ENCODE measurements around the gene MDN1. TPM values are rescaled to one million over a fixed set of nuclear protein-coding genes. Genes with fewer than 3 reads are reported as not detected.
"Not testable (repeated sequence)": the region's sequence is repeated elsewhere in the genome, so short reads cannot be mapped to it uniquely, and the experiment has no call there.

The MDN1 gene
- total RNA-seq, 1 donor = 28.8 TPM

DNA sequence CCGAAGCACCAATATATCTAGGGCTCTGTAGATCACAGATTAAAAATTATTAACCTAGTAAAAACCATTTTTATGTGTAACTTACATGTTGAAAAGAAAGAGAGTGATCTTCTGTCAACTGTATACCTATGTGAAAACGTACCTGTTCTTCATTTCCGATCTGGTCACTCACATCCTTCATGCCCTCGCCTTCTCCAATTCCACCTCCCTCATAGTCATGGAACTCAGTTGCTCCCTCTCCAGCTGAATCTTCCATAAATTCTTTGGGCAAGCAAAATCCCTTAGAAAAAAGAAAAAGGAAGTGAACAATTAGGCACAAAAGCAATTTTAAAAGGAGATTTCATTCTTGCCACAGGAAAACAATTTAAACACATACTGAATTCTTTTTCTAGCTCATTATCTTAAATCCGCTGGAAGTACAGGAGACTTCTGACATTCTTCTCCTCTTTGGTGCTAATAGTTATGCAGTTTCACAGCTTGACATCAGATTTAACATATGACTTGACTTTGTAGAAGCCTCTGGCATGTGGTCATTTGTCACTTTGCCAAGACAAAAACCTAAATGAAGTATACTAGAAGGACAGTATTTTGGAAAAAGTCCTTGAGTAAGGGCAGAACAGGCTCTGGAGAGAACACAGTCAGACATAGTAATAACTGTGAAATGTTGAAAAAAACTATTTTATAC, 151.6 kb downstream of the MDN1 start:
- no peak for DNase-seq (ENCODE audit: low read depth in 2 of 3, low spot score in 2 of 3)

DNA sequence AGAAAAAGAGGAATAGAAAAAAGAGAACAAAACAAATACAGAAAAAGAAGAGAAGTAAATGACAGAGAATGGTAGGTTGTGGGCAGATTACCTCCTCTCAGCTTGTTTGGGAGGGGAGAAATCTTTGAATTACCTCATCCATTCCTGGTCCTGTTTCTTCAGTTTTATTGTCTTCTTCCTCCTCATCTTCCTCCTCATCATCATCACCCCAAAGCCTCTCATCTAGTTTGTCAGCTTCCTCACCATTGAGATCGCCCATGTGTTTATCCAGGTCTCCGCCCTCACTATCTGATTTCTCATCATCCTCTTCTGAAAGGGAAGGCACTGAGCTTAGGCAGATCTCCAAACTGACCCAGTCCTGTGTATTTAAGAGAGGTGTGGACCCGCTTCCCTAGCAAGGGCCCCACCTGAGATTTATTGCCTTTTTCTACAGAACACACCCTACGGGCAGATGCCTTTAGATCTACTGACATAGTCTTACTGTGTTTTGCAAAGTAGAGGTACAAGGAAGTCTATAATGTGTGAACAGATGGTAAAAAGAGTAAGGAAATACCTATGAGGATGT, 156.9 kb downstream of the MDN1 start:
- DNase-seq (ENCODE audit: low read depth in 2 of 3, low spot score in 2 of 3) = no peak

DNA sequence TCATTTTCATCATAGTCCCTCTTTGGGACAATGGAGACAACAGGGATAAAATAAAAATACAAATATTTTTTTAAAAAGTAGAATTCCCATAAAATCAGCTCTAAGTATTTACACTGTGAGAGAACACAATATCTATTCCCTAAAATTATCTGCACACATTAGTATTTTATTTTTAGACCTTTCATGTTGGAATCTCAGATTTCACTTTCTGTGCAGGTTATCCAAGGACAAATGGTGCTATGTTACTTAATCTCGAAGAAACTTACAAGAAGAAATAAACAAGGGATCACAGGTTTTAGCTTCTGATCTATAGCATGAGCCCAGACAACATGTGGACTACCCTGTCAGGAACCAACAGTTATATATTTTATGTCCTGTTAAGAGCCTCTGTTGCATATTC, 158.0 kb downstream of the MDN1 start:
- DNase-seq (ENCODE audit: low read depth in 2 of 3, low spot score in 2 of 3) = no peak

DNA sequence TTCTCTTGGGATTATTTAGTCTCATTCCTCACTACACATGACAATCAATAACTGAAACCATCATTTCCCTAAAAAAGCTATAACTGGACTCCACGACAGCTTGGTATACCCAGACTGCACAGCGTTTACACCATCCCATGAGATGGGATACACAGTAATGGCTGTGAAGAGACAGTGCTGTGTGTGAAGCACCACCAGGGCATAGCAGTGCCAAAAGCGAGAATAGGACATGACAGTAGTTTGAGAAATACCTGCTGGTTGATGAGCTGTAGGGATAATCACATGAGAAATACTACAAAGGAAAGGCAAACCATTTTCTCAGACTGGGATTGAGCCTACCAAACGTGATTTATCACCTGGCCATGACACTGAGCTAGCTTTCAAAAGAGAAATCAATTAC, 158.6 kb downstream of the MDN1 start:
- DNase-seq (ENCODE audit: low read depth in 2 of 3, low spot score in 2 of 3) = no peak

DNA sequence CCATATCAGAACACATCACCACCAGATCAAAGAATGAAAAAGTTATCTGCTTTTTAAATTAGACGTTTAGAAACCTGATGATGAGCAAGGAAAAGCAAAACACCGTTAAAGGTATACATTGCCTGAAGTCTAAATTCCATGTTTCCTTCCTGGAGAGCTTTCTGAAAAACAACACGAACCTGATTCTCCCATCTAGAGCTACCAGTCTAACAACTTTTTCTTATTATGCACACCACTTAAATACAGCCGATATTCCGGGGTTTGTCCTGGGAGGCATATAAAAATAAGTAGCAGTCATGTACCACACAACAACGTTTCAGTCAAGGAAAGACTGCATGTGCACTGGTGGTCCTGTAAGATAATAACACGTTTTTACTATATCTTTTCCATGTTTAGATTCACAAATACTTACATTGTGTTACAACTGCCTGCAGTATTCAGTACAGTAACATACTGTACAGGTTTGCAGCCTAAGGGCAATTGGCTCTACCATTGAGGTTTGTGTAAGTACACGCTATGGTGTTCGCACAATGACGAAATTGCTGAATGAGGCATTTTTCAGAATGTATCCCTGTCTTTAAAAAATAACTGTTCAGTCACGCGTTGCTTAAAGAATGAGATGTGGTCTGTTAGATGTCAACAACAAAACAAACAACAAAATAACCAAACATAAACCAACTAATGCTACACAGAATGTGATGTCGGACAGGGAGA, 162.0 kb downstream of the MDN1 start:
- no peak for DNase-seq (ENCODE audit: low read depth in 2 of 3, low spot score in 2 of 3)

DNA sequence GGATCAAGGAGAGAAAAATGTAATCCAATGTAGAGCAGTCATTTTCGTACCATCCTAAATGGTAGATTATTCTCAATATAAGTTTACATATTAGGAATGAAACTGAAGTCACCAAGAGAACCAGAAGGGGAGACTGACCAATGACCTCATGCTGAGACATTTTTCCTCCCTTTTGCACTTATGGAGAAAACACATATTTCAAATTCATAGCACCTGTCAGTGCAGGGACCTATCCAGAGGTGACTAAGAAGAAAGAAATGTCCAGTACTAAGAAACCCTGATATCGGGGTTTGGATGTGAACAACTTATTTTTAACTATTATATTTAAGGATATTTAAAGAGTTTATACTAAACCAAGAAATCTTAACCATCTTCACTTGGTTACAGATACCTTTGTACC, 164.5 kb downstream of the MDN1 start:
- no peak for DNase-seq (ENCODE audit: low read depth in 2 of 3, low spot score in 2 of 3)

DNA sequence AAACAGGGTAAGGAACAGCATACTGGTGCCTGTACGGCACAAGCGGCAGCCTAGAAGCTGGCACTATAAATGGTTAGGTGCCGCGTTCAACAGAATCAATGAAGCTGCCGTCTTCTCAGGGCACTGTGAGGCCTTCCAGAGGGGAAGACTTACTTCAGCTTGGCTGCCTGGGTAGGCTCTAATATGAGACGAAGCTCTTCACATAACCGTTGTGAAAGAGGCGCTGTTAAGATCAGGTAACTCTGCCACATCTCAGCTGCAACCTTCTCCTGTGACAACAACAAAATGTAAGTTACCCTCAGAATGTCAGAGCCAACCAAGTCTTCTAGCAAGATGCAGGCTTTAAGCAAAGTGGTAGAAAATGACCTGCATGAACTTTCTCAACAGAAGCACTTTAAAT, 169.0 kb downstream of the MDN1 start:
- no peak for DNase-seq (ENCODE audit: low read depth in 2 of 3, low spot score in 2 of 3)

DNA sequence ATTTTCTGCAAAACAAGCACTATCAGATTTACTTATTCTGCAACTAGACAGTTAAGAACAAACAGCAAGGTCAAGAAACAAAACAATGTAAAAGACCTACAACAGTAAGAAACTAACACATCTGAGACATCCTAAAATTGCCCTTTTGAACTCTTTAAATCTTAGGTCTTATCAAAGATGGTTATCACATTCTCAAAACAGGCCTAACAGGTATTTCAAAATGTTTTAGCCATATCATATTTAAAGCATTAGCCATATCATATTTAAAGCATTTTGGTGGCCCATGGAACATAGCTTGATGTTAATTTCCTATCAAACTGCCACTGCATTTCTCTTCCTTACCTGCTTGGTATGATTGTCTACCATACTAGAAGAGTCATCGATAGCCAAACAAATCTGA, 169.9 kb downstream of the MDN1 start:
- no peak for DNase-seq (ENCODE audit: low read depth in 2 of 3, low spot score in 2 of 3)

DNA sequence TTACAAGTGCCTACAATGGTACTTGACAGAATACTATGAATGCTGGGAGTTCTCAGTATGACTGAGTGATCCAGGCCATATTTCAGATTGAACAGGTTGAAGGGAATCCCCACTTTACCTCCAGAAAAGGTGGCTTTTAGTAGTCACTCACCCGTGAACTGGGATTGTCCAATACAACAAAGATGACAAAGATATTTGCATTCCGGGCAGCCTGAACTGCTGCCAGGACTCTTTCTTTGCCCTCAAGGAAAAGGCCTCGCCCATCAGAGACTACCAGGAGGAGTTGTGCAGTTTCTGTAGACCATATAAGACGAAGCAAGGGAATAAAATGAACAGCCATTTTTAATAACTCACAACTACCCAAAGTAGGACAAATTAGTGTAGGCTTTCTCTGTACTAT, 174.7 kb downstream of the MDN1 start:
- no peak for DNase-seq (ENCODE audit: low read depth in 2 of 3, low spot score in 2 of 3)

DNA sequence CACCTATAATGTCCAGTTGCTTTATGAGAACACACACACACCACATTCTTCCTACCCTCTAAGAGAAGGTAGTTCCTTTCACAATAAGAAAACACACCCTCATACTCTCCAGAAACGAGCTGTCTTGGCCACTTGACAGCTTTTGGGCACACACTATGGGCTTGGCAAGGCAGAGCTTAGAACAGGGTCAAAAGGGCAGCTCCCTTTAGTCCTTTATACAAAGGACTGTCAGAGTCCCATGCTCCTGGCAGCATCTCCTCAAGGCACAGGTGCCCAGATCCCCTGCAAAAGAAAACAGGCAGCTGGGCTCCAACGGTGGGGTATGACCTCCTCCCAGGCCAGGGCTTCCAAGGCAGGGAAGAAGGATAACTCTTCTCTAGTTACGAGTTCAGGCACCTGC, 176.2 kb downstream of the MDN1 start:
- DNase-seq (ENCODE audit: low read depth in 2 of 3, low spot score in 2 of 3) = no peak

DNA sequence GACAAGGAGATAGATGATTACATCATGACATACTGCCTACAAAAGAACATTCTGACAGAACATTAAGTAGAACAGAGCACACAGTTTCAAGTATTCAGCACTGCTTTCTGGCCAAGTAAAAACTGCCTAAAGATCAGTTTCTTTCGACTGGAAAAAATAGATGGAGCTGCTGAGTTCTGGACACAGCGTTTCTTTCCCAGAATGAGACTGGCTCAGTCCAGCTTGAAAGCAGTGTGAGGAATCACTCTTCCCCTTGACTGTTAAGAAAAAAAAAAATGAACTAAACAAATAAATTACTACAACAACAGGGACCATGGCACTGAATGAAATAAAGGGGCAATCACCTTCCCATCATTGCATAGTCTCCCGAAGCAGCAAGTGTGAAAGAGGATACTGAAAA, 176.6 kb downstream of the MDN1 start:
- no peak for DNase-seq (ENCODE audit: low read depth in 2 of 3, low spot score in 2 of 3)

DNA sequence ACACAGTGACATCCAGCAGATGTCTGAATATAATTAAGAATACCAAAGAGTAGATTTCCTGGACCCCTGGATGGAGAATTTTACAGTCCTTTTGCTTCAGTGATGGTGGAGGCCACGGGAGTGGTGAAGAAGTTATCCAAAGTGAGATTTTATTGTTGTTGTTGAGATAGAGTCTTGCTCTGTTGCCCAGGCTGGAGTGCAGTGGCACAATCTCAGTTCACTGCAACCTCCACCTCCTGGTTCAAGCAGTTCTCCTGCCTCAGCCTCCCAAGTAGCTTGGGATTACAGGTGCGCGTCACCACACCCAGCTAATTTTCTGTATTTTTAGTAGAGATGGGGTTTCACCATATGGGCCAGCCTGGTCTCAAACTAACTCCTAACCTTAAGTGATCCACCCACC, 178.0 kb downstream of the MDN1 start:
- not testable (repeated sequence) for DNase-seq (ENCODE audit: low read depth in 2 of 3, low spot score in 2 of 3)

DNA sequence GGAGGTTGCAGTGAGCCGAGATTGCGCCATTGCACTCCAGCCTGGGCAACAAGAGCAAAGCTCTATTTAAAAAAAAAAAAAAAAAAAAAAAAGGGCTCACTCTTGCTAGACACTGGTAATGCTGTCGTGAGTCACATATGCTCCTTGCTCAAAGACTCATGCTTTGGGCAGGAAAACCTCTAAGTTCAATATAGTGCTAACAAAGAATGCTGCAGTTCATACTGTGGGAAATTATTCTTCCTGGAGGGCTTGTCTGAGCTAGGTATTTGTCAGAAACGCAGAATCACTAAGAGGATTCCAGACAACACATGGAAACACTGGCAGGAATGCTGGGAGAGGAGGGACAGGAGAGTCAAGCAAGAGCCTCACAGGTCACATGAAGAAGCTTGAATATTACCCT, 178.8 kb downstream of the MDN1 start:
- DNase-seq (ENCODE audit: low read depth in 2 of 3, low spot score in 2 of 3) = no peak

DNA sequence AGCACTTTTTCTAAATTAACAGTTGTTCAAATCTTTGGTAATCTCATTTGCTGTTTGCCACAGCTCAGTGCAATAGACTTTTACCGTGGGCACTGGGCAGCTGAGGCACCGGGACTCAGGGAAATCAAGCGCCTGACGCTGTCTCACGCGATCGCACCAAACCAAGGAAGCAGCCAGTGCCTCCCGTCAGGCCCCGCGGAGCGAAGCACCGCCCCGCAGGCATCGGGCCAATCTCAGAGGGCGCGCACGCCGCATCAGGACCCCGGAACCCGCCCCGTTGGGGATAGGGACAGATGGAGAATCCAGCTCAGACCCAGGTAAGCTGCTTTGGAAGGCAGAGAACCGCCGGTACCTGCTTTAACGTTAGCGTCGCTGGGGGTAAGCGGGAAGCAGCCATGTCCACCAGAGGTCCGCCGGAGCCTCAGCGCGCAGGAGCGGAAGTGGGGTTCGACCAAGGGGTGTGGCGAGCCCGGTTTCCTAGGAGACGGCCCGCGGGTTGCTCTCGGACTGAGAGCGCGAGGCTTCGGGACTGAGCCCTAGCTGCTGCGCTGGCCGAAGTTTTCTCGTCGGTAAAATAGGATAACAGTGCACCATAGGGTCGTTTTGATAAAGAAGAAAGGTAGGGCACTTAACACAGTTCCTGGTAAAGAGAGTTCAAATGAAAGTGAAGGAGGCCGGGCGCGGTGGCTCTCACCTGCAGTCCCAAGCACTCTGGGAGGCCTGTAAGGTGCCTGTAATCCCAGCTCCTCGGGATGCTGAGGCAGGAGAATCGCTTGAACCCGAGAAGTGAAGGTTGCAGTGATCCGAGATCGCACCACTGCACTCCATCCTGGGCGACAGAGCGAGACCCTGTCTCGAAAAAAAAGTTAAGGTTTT, 181.0 kb downstream of the MDN1 start, which contains the start of gene LYRM2:
Gene LYRM2 (minus strand): TSS at position 428 of the 876 bp plus-strand sequence. CDS start 31 bp downstream, at position 397.
- peak; percentile 85 to 95 (median 91) for DNase-seq (ENCODE audit: low read depth in 2 of 3, low spot score in 2 of 3)

DNA sequence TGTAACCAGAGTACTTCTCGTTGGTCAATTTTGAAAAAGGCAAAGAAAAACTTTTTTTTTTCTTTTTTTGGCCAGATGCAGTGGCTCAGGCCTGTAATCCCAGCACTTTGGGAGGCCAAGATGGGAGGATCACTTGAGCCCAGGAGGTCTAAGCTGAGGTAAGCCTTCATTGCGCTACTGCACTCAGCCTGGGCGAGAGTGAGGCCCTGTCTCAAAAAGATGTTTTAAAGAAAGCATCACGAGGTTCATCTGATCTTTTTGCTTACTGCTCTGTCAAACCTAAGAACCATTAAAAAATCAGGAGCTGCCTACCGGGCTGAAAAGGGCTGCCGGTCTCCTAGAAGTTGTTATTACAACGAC, 181.7 kb downstream of the MDN1 start:
- DNase-seq (ENCODE audit: low read depth in 2 of 3, low spot score in 2 of 3) = no peak

DNA sequence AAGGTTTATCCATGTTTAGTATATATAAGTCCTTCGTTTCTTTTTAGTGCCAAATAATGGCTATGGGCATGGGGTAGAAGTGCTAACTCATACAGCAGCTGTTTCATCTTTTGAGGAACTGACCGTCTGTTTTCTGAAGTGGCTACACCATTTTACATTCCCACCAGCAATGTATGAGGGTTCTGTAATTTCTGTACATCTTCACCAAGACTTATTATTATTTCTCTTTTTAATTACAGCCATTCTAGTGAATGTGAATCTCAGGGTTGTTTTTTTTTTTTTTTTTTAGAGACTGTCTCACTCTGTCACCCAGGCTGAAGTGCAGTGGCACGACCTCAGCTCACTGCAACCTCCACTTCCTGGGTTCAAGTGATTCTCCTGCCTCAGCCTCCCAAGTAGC, 183.2 kb downstream of the MDN1 start:
- DNase-seq (ENCODE audit: low read depth in 2 of 3, low spot score in 2 of 3) = not testable (repeated sequence)

DNA sequence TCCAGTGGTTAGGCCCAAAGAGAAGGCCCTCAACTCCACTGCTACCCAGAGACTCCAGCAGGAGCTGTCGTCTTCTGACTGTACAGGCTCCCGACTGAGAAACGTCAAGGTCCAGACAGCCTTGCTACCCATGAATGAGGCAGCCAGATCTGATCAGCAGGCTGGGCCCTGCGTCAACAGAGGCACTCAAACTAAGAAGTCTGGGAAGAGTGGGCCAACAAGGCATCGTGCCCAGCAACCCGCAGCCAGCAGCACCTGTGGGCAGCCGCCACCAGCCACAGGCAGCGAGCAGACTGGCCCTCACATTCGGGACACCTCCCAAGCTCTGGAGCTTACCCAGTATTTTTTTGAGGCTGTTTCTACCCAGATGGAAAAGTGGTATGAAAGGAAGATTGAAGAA, 189.1 kb downstream of the MDN1 start:
- no peak for DNase-seq (ENCODE audit: low read depth in 2 of 3, low spot score in 2 of 3)

DNA sequence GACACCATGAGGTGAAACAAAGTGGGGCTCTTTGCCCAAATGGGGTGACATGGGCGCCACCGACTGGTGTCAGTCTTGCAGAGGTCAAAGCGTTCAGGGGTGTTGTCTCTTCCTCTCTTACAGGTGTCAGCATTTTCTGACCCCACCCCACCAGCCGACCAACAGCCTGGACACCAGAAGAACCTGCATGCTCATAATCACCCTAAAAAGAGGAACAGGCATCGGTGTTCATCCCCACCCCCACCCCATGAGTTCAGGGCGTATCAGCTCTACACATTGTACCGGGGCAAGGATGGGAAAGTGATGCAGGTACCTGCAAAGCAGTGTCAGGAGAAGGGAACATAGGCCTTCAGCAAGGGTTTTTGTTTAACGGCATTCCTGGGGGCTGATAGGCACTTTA, 195.8 kb downstream of the MDN1 start:
- DNase-seq (ENCODE audit: low read depth in 2 of 3, low spot score in 2 of 3) = no peak

DNA sequence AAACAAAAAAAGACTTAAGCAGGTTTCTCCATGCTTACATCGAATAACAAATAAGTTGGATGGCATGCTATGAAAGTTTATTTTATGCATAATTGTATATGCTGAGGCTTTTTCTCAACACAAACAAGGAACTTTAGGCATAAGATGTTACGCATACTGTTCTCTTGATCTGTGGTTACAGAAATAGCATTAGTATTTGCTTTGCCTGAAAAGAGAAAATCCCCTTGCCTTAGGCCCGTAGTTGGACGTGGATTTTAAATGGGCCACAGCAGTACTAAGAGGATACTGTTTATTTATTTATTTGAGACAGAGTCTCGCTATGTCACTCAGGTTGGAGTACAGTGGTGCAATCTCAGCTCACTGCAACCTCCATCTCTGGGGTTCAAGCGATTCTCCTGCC, 200.0 kb downstream of the MDN1 start:
- no peak for DNase-seq (ENCODE audit: low read depth in 2 of 3, low spot score in 2 of 3)

DNA sequence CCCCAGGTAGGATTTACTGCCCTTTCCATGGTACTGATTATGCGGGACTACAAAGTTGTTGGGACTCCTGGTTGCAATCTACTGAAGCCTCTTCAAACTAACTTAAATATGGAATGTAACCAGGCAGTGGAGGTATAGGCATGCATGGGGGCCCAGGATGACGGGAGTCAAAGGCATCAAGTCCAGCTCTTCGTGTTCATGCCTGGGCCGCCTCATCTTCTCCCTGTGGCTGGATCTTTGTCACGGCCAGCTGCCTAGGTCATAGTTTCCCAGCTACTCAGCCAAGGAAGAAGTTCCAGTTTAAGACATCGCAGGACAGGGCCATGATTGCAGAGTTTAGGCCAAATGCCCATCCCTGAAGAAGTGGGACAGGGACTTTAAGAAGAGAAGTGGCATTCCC, 201.6 kb downstream of the MDN1 start:
- DNase-seq (ENCODE audit: low read depth in 2 of 3, low spot score in 2 of 3) = no peak

DNA sequence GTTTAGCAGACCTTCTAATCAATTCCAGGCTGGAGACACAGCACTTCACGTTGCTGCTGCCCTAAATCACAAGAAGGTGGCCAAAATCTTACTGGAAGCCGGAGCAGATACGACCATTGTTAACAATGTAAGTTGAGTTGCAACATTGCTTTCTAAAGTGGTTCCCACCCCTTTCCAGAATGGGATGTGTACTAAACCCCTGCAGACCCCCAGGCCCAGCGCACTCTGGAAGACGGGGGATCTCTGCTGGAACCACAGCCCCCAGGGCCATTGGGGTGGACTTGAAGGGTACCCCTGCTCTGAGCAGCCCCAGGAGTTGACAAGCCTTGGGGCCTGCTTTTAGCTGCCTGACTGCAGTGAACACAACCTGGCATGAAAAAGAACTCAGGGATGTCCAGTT, 203.1 kb downstream of the MDN1 start:
- DNase-seq (ENCODE audit: low read depth in 2 of 3, low spot score in 2 of 3) = no peak

Data from hematopoietic multipotent progenitor cell (in vitro differentiated cells).